Heart left ventricle (tissue), 13 donors: ENCODE results near the gene DSCAML1.

Experiments
- CTCF ChIP-seq, 12 donors: fragments of 200-600 bp; sonication (generic) in 4 of 12; IDR thresholded peaks; one replicate each; pipeline versions ENCODE4 v1.5.0 to v1.8.0; 2018 to 2022; ENCODE audit warnings: antibody characterized with exemption in 12 of 12, mild to moderate bottlenecking in 5 of 12
- POLR2A ChIP-seq, 2 donors: fragments of 450-650 bp; IDR thresholded peaks; one replicate each; pipeline ENCODE4 v1.6.1; 2017; ENCODE audit warnings: antibody characterized with exemption in 2 of 2, mild to moderate bottlenecking in 2 of 2, moderate library complexity in 2 of 2
- donor health status: ischemic (EF 13 %, LVEDD 7.1; RV severe dilation, severe dysfunction).
- donor health status: DM: no; HTN: yes; CAD: no.
- donor health status: DM: no; HTN: no; CAD: no.
- donor health status: ischemic (EF 25% LVEDD 6.9; RV normal size, moderate dysfunction).
- donor health status: ischemic (EF 25% LVEDD 5.7; RV mildly dilated, moderate dysfunction).
- donor health status: ischemic (EF 35%, LVEDD 5.7; RV mildly dilated, moderate dysfunction).
- donor health status: nonischemic (EF 11% LVEDD 7.7; RV severe dilation, severe dysfunction).
- donor health status: DM: yes; HTN: yes; CAD: no.
- donor health status: PGD.
- donor health status: ischemic (EF 29% LVEDD 5.4; RV normal size, mild dysfunction).
- donor health status: nonischemic (EF 23%, LVEDD 6.1; RV moderate dilation, normal function).

DNA sequence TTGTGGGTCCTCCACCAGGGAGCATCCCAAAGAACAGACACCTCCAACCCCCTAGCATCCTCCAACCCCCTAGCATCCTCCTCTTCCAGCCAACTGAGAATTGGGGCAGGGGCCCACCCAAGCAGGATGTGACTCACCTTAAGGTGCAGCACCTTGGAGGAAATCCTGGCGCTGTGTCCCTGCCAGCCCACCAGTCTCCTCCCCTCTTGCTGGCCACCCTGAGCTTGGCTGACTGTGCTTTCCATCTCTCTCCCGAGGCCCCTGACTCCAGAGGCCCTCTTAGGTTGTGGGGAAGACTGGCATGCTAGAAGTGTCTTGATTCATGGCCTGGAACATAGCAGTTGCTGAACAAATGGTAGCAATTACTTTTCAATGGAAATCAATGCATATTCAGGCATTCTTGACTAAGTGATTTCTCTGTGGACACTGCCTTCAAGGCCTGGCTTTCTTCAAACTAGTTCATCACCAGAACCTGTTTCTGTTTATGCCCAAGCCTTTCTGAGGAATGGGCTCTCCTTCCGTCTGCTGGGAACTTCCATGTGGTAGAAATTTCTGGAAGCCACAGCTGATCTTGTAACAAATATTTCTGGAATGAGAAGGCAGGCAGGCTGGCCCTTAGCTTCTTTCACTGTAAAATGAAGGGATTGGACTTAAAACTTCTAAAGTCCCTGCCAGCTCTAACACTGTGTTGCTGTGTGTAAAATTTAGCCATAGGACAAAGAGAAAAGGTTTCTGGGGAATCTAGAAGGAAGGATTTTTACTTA, 408.8 kb downstream of the DSCAML1 start:
- no peak for TF ChIP-seq POLR2A (IDR thresholded peaks at IDR 0.05)
- no peak for TF ChIP-seq CTCF (IDR thresholded peaks at IDR 0.05)
